Activated T-helper 2 cell treated with anti-CD3 and anti-CD28 coated beads, Interferon-gamma antibody, Interleukin-2, Interleukin-4, amounts not matched to agents 10 μg/mL and 5 μg/mL and 100 μg/mL, durations not matched to agents 14 hours and 24 hours and 36 hours (primary cell): Measurements from ENCODE around the gene SLC43A1. TPM values are rescaled to one million over a fixed set of nuclear protein-coding genes. Genes with fewer than 3 reads are reported as not detected.
A peak's percentile ranks its signal among the peaks of the same experiment; 100 is the strongest.

Experiments
- DNase-seq: peaks from one replicate; pipeline ENCODE4 v3.0.0; 2021; ENCODE audit warnings: low spot score
- H3K27ac Mint-ChIP-seq: one replicate; pipeline ENCODE4 v1.8.0; 2021; ENCODE audit warnings: mixed read lengths
- H3K27me3 Mint-ChIP-seq: one replicate; pipeline ENCODE4 v1.8.0; 2021; ENCODE audit warnings: low read depth, mixed read lengths
- H3K36me3 Mint-ChIP-seq: one replicate; pipeline ENCODE4 v1.8.0; 2021; ENCODE audit warnings: low read depth, mixed read lengths
- H3K4me1 Mint-ChIP-seq: one replicate; pipeline ENCODE4 v1.8.0; 2021; ENCODE audit warnings: low read depth, mixed read lengths
- H3K4me3 Mint-ChIP-seq: one replicate; pipeline ENCODE4 v1.8.0; 2021; ENCODE audit warnings: low read depth, mild to moderate bottlenecking, moderate library complexity, mixed read lengths
- H3K9me3 Mint-ChIP-seq: one replicate; pipeline ENCODE4 v1.8.0; 2021; ENCODE audit warnings: mixed read lengths
- intact Hi-C: fragments of 100-400 bp; cut with micrococcal nuclease; formaldehyde crosslinking; loops from one replicate; pipeline ENCODE4 v1.15.1; 2023
- total RNA-seq: library from RNA; stranded (reverse); gene quantifications from 2 replicates; pipeline ENCODE4 v1.2.3, GENCODE V29; 2022

Gene SLC43A1
- total RNA-seq, 1 donor from 2014 or later, result 30.9 TPM

- intact Hi-C loops, result no loop called here
- Mint-ChIP-seq H3K9me3 (no peaks in the 10 kb centered on the region), H3K27ac (no peak overlapping the region), H3K4me1 (peaks cover 18% of the 10 kb centered on the region), H3K4me3 (no peak overlapping the region), H3K27me3 (peaks cover 55% of the 10 kb centered on the region), H3K36me3 (no peaks in the 10 kb centered on the region)
- no peak for DNase-seq
Observed at GRCh38 chr11:57479021-57479663, 36.4 kb downstream of the SLC43A1 start.

GRCh38 chr11:57477507-57478189 is 37.9 kb downstream of the SLC43A1 start:
- intact Hi-C loops, result no loop called here

GRCh38 chr11:57476757-57477506 is 38.6 kb downstream of the SLC43A1 start:
- H3K4me3 Mint-ChIP-seq, result peak overlapping the region; percentile 18
- H3K36me3 Mint-ChIP-seq, result no peaks in the 10 kb centered on the region
- intact Hi-C loops, result no loop called here
- H3K27ac Mint-ChIP-seq, result no peak overlapping the region
- H3K9me3 Mint-ChIP-seq, result no peaks in the 10 kb centered on the region
- DNase-seq, result no peak
- peaks cover 55% of the 10 kb centered on the region for H3K27me3 Mint-ChIP-seq
- H3K4me1 Mint-ChIP-seq, result peaks cover 23% of the 10 kb centered on the region

More at GRCh38 chr11:57477507-57478189, 37.9 kb downstream of the SLC43A1 start:
- no peak overlapping the region for H3K27ac Mint-ChIP-seq
- H3K36me3 Mint-ChIP-seq, result no peaks in the 10 kb centered on the region
- peaks cover 23% of the 10 kb centered on the region for H3K4me1 Mint-ChIP-seq
- H3K4me3 Mint-ChIP-seq, result no peak overlapping the region
- H3K9me3 Mint-ChIP-seq, result no peaks in the 10 kb centered on the region
- DNase-seq, result no peak
- peaks cover 59% of the 10 kb centered on the region for H3K27me3 Mint-ChIP-seq

GRCh38 chr11:57476047-57476756 is 39.3 kb downstream of the SLC43A1 start:
- no peak overlapping the region for H3K4me3 Mint-ChIP-seq
- peaks cover 49% of the 10 kb centered on the region for H3K27me3 Mint-ChIP-seq
- H3K4me1 Mint-ChIP-seq, result peaks cover 23% of the 10 kb centered on the region
- intact Hi-C loops, result no loop called here
- H3K36me3 Mint-ChIP-seq, result no peaks in the 10 kb centered on the region
- no peak overlapping the region for H3K27ac Mint-ChIP-seq
- no peaks in the 10 kb centered on the region for H3K9me3 Mint-ChIP-seq
- no peak for DNase-seq

- Mint-ChIP-seq H3K36me3 (no peaks in the 10 kb centered on the region), H3K27me3 (peaks cover 44% of the 10 kb centered on the region), H3K4me1 (peaks cover 23% of the 10 kb centered on the region), H3K27ac (no peak overlapping the region), H3K4me3 (no peak overlapping the region), H3K9me3 (no peaks in the 10 kb centered on the region)
- DNase-seq, result no peak
- intact Hi-C loops, result no loop called here
Observed at GRCh38 chr11:57475671-57476046, 39.8 kb downstream of the SLC43A1 start.

GRCh38 chr11:57475191-57475590 is 40.3 kb downstream of the SLC43A1 start:
- Mint-ChIP-seq H3K4me3 (no peak overlapping the region), H3K9me3 (no peaks in the 10 kb centered on the region), H3K27me3 (peaks cover 41% of the 10 kb centered on the region), H3K36me3 (no peaks in the 10 kb centered on the region), H3K4me1 (peaks cover 22% of the 10 kb centered on the region), H3K27ac (no peak overlapping the region)
- no peak for DNase-seq
- intact Hi-C loops, result no loop called here

- intact Hi-C loops, result no loop called here
- Mint-ChIP-seq H3K4me3 (no peak overlapping the region), H3K4me1 (peaks cover 20% of the 10 kb centered on the region), H3K27me3 (peaks cover 40% of the 10 kb centered on the region), H3K27ac (no peak overlapping the region), H3K36me3 (no peaks in the 10 kb centered on the region), H3K9me3 (no peaks in the 10 kb centered on the region)
- no peak for DNase-seq
Observed at GRCh38 chr11:57474803-57475115, 40.7 kb downstream of the SLC43A1 start.

- no peak overlapping the region for H3K27ac Mint-ChIP-seq
- peaks cover 37% of the 10 kb centered on the region for H3K27me3 Mint-ChIP-seq
- no peaks in the 10 kb centered on the region for H3K9me3 Mint-ChIP-seq
- H3K36me3 Mint-ChIP-seq, result no peaks in the 10 kb centered on the region
- intact Hi-C loops, result no loop called here
- H3K4me3 Mint-ChIP-seq, result no peak overlapping the region
- peak; percentile 22 for DNase-seq
- H3K4me1 Mint-ChIP-seq, result peaks cover 19% of the 10 kb centered on the region
Observed at GRCh38 chr11:57474017-57474802, 41.3 kb downstream of the SLC43A1 start.

- Mint-ChIP-seq H3K9me3 (no peaks in the 10 kb centered on the region), H3K27ac (no peak overlapping the region), H3K36me3 (no peaks in the 10 kb centered on the region), H3K27me3 (peaks cover 32% of the 10 kb centered on the region), H3K4me3 (no peak overlapping the region), H3K4me1 (peaks cover 19% of the 10 kb centered on the region)
- no peak for DNase-seq
- intact Hi-C loops, result no loop called here
Observed at GRCh38 chr11:57473285-57473841, 42.1 kb downstream of the SLC43A1 start.

GRCh38 chr11:57471496-57471895 is 44.0 kb downstream of the SLC43A1 start:
- Mint-ChIP-seq H3K4me3 (no peak overlapping the region), H3K4me1 (peaks cover 15% of the 10 kb centered on the region), H3K36me3 (no peaks in the 10 kb centered on the region), H3K27ac (no peak overlapping the region), H3K9me3 (no peaks in the 10 kb centered on the region), H3K27me3 (peaks cover 19% of the 10 kb centered on the region)
- intact Hi-C loops, result no loop called here
- no peak for DNase-seq

- H3K9me3 Mint-ChIP-seq, result no peaks in the 10 kb centered on the region
- no peaks in the 10 kb centered on the region for H3K36me3 Mint-ChIP-seq
- DNase-seq, result no peak
- H3K27ac Mint-ChIP-seq, result no peak overlapping the region
- peaks cover 10% of the 10 kb centered on the region for H3K27me3 Mint-ChIP-seq
- peaks cover 6% of the 10 kb centered on the region for H3K4me1 Mint-ChIP-seq
- intact Hi-C loops, result no loop called here
- H3K4me3 Mint-ChIP-seq, result no peak overlapping the region
Observed at GRCh38 chr11:57469268-57469667, 46.2 kb downstream of the SLC43A1 start.

GRCh38 chr11:57468276-57468675 is 47.2 kb downstream of the SLC43A1 start:
- no peak overlapping the region for H3K4me3 Mint-ChIP-seq
- H3K9me3 Mint-ChIP-seq, result no peaks in the 10 kb centered on the region
- H3K27ac Mint-ChIP-seq, result no peak overlapping the region
- peaks cover 10% of the 10 kb centered on the region for H3K27me3 Mint-ChIP-seq
- no peaks in the 10 kb centered on the region for H3K36me3 Mint-ChIP-seq
- intact Hi-C loops, result no loop called here
- no peak for DNase-seq
- H3K4me1 Mint-ChIP-seq, result no peaks in the 10 kb centered on the region
